Osteoblast (primary cell): Measurements from ENCODE around the gene DCHS1. TPM values are rescaled to one million over a fixed set of nuclear protein-coding genes. Genes with fewer than 3 reads are reported as not detected.

ENCODE experiments used
- DNase-seq: peaks from one replicate; pipeline ENCODE4 v3.0.0; 2011; ENCODE audit warnings: low spot score, mixed read lengths; ENCODE audit not compliant: insufficient read length; ENCODE audit errors: missing footprints
- H2AFZ ChIP-seq: 2 replicates; pipeline ENCODE4 v1.6.0; 2011; ENCODE audit warnings: mild to moderate bottlenecking, low read length
- H3K27ac ChIP-seq: 2 replicates; pipeline ENCODE4 v1.5.1; 2011; ENCODE audit warnings: mild to moderate bottlenecking, low read depth, low read length, moderate library complexity
- H3K27me3 ChIP-seq: 2 replicates; pipeline ENCODE4 v1.6.0; 2012; ENCODE audit warnings: mild to moderate bottlenecking, control low read depth, inconsistent platforms, low read length, moderate library complexity; ENCODE audit not compliant: insufficient read depth
- H3K36me3 ChIP-seq: 2 replicates; pipeline ENCODE4 v1.5.1; 2011; ENCODE audit warnings: mild to moderate bottlenecking, low read length, control low read depth, moderate library complexity; ENCODE audit not compliant: insufficient read depth
- H3K4me1 ChIP-seq: 2 replicates; pipeline ENCODE4 v1.5.1; 2011; ENCODE audit warnings: mild to moderate bottlenecking, low read length, control low read depth, moderate library complexity; ENCODE audit not compliant: insufficient read depth
- H3K4me2 ChIP-seq: 2 replicates; pipeline ENCODE4 v1.6.0; 2011; ENCODE audit warnings: mild to moderate bottlenecking, low read length; ENCODE audit not compliant: insufficient read depth
- H3K4me3 ChIP-seq: fragments of 200-600 bp; sonication (generic); 3 replicates; pipeline ENCODE4 v1.5.1; 2012; ENCODE audit warnings: mild to moderate bottlenecking, low read length, inconsistent platforms; ENCODE audit not compliant: insufficient read depth
- H3K79me2 ChIP-seq: 2 replicates; pipeline ENCODE4 v1.6.0; 2012; ENCODE audit warnings: mild to moderate bottlenecking, low read length, control low read depth, inconsistent platforms; ENCODE audit not compliant: insufficient read depth
- H3K9me3 ChIP-seq: 2 replicates; pipeline ENCODE4 v1.5.1; 2011; ENCODE audit warnings: low read depth, low read length, control low read depth
- H4K20me1 ChIP-seq: 2 replicates; pipeline ENCODE4 v1.6.0; 2012; ENCODE audit warnings: mild to moderate bottlenecking, low read length, control low read depth; ENCODE audit not compliant: insufficient read depth
- CTCF ChIP-seq: IDR thresholded peaks from 2 replicates; pipeline ENCODE4 v1.5.1; 2011; ENCODE audit warnings: mild to moderate bottlenecking, low read depth, low read length, moderate library complexity; ENCODE audit errors: extremely low read depth
- total RNA-seq: library from RNA; depleted of rRNA; stranded (reverse); fragments of >200 nt; gene quantifications from 2 replicates; pipeline ENCODE4 v1.2.3, GENCODE V29; 2012

DCHS1 gene
- total RNA-seq, 1 donor = 1.1 TPM

- Histone ChIP-seq H3K9me3 (no peaks in the 10 kb centered on the region), H4K20me1 (no peaks in the 10 kb centered on the region), H3K27ac (no peak overlapping the region), H3K27me3 (no peaks in the 10 kb centered on the region), H3K36me3 (no peaks in the 10 kb centered on the region), H2AFZ (no peak overlapping the region), H3K4me1 (no peaks in the 10 kb centered on the region), H3K4me2 (no peak overlapping the region), H3K4me3 (no peak overlapping the region), H3K79me2 (no peaks in the 10 kb centered on the region)
- TF ChIP-seq CTCF = no peak
- DNase-seq = peak; percentile 68
These were observed 25.5 kb downstream of the DCHS1 start for GRCh38 chr11:6629892-6630631.

- no peaks in the 10 kb centered on the region for H3K79me2 ChIP-seq
- H3K36me3 ChIP-seq = no peaks in the 10 kb centered on the region
- H3K27me3 ChIP-seq = no peaks in the 10 kb centered on the region
- TF ChIP-seq CTCF = no peak
- H3K4me2 ChIP-seq = no peak overlapping the region
- H3K4me1 ChIP-seq = no peaks in the 10 kb centered on the region
- no peak overlapping the region for H3K4me3 ChIP-seq
- H2AFZ ChIP-seq = no peak overlapping the region
- no peak for DNase-seq
- no peaks in the 10 kb centered on the region for H3K9me3 ChIP-seq
- H4K20me1 ChIP-seq = no peaks in the 10 kb centered on the region
- H3K27ac ChIP-seq = no peak overlapping the region
These were observed 26.1 kb downstream of the DCHS1 start for GRCh38 chr11:6629573-6629891.

GRCh38 chr11:6628526-6628925 lies 27.1 kb downstream of the DCHS1 start:
- H2AFZ ChIP-seq = no peak overlapping the region
- TF ChIP-seq CTCF = no peak
- no peak overlapping the region for H3K4me3 ChIP-seq
- DNase-seq = no peak
- no peaks in the 10 kb centered on the region for H4K20me1 ChIP-seq
- H3K36me3 ChIP-seq = no peaks in the 10 kb centered on the region
- H3K27ac ChIP-seq = no peak overlapping the region
- H3K79me2 ChIP-seq = no peaks in the 10 kb centered on the region
- no peaks in the 10 kb centered on the region for H3K4me1 ChIP-seq
- no peaks in the 10 kb centered on the region for H3K9me3 ChIP-seq
- no peak overlapping the region for H3K4me2 ChIP-seq
- H3K27me3 ChIP-seq = no peaks in the 10 kb centered on the region

GRCh38 chr11:6627762-6628241 lies 27.8 kb downstream of the DCHS1 start:
- Histone ChIP-seq H4K20me1 (no peaks in the 10 kb centered on the region), H3K36me3 (no peaks in the 10 kb centered on the region), H2AFZ (no peak overlapping the region), H3K4me3 (no peak overlapping the region), H3K9me3 (no peaks in the 10 kb centered on the region), H3K4me2 (no peak overlapping the region), H3K4me1 (no peaks in the 10 kb centered on the region), H3K27ac (no peak overlapping the region), H3K27me3 (no peaks in the 10 kb centered on the region), H3K79me2 (no peaks in the 10 kb centered on the region)
- TF ChIP-seq CTCF = no peak
- no peak for DNase-seq
